K562 (cell line): ENCODE measurements around the gene WWC2. TPM values are rescaled to one million over a fixed set of nuclear protein-coding genes. Genes with fewer than 3 reads are reported as not detected.
A peak's percentile ranks its signal among the peaks of the same experiment; 100 is the strongest.

Experiments
- ARID1B ChIP-seq: fragments of 450-650 bp; IDR thresholded peaks from 2 replicates; pipeline ENCODE4 v1.6.1; 2016; ENCODE audit warnings: antibody characterized with exemption, mild to moderate bottlenecking, inconsistent platforms
- CREB1 ChIP-seq, 2 experiments: sonication (generic) in 1 of 2; formaldehyde crosslinking in 1 of 2; IDR thresholded peaks; 2 replicates each; pipeline versions ENCODE4 v1.6.1 to v1.8.0; 2012 to 2022; ENCODE audit warnings: inconsistent platforms in 1 of 2, mild to moderate bottlenecking in 1 of 2, missing genetic modification reagents in 1 of 2, moderate library complexity in 1 of 2
- CTCF ChIP-seq, 3 experiments: IDR thresholded peaks in 2 of 3; conservative IDR thresholded peaks in 1 of 3; 2 replicates each; pipeline ENCODE4 v1.5.1; 2011 to 2012; ENCODE audit warnings: low read length in 3 of 3, mild to moderate bottlenecking in 3 of 3, control low read depth in 2 of 3, improper control_type of control experiment in 1 of 3, inconsistent platforms in 1 of 3, low read depth in 1 of 3, mixed read lengths in 1 of 3, moderate library complexity in 1 of 3; ENCODE audit not compliant: insufficient read depth in 2 of 3
- HNRNPH1 ChIP-seq: fragments of 200-400 bp; formaldehyde crosslinking; optimal IDR thresholded peaks from 2 replicates; pipeline ENCODE3; 2017; ENCODE audit warnings: low read depth, mild to moderate bottlenecking, low read length, moderate library complexity
- MNT ChIP-seq, 2 experiments: fragments of 450-650 bp; conservative IDR thresholded peaks; 2 replicates each; pipeline ENCODE4 v1.6.1; 2017; ENCODE audit warnings: mild to moderate bottlenecking in 2 of 2, moderate library complexity in 2 of 2
- NFIC ChIP-seq: fragments of 450-650 bp; IDR thresholded peaks from 2 replicates; pipeline ENCODE4 v1.6.1; 2017; ENCODE audit warnings: mild to moderate bottlenecking, inconsistent platforms
- NRF1 ChIP-seq, 2 experiments: fragments of 450-650 bp; IDR thresholded peaks in 1 of 2; conservative IDR thresholded peaks in 1 of 2; 2 replicates each; pipeline ENCODE4 v1.6.1; 2014; ENCODE audit warnings: mild to moderate bottlenecking in 2 of 2
- RAD21 ChIP-seq, 2 experiments: fragments of 250-450 bp in 1 of 2; fragments of 450-650 bp in 1 of 2; sonication (Bioruptor Pico) in 1 of 2; formaldehyde crosslinking in 1 of 2; IDR thresholded peaks in 1 of 2; conservative IDR thresholded peaks in 1 of 2; 2 replicates each; pipeline versions ENCODE4 v1.4.0 to v1.8.0; 2020 to 2022; ENCODE audit warnings: mild to moderate bottlenecking in 2 of 2, moderate library complexity in 1 of 2
- REST ChIP-seq, 2 experiments: fragments of 450-650 bp; formaldehyde crosslinking in 1 of 2; IDR thresholded peaks; 2 replicates each; pipeline versions ENCODE4 v1.4.0 to v1.6.1; 2014 to 2020; ENCODE audit warnings: mild to moderate bottlenecking in 2 of 2, borderline replicate concordance in 1 of 2, low read depth in 1 of 2
- SMARCB1 ChIP-seq: IDR thresholded peaks from 2 replicates; pipeline ENCODE4 v1.6.1; 2011; ENCODE audit warnings: improper control_type of control experiment, low read depth; ENCODE audit not compliant: insufficient read length
- STAG1 ChIP-seq: sonication (generic); formaldehyde crosslinking; IDR thresholded peaks from 2 replicates; pipeline ENCODE4 v1.5.0; 2020; ENCODE audit warnings: missing genetic modification reagents, borderline replicate concordance
- polyA plus RNA-seq, 8 experiments: library from polyadenylated mRNA; depleted of rRNA in 4 of 8; stranded (reverse) in 5 of 8; unstranded in 3 of 8; fragments of >200 nt; fragmentation: Nextera tagmentation in 2 of 8; fragmentation: Illumina TruSeq in 1 of 8; extraction: Ambion mirVana in 2 of 8; extraction: Trizol in 1 of 8; gene quantifications; 2 replicates each; pipeline versions ENCODE4 v1.2.1 to v1.2.3, GENCODE V29; 2011 to 2014; ENCODE audit warnings: inconsistent platforms in 1 of 8, missing spikeins in 1 of 8
- total RNA-seq, 7 experiments: library from RNA; depleted of rRNA in 6 of 7; stranded (reverse); fragments of >200 nt in 6 of 7; fragmentation: Illumina TruSeq in 2 of 7; extraction: Trizol in 2 of 7; gene quantifications; 2 replicates each; pipeline versions ENCODE4 v1.2.1 to v1.2.3, GENCODE V29; 2011 to 2021; ENCODE audit warnings: low replicate concordance in 1 of 7

The WWC2 gene
- total and polyA plus RNA-seq, 9 of the 15 experiments (the other 6 are each of a cell fraction or from before 2014, with no cell fraction given) = 3.7 to 39.4 (median 19.6) TPM

GRCh38 chr4:183249854-183250253 lies 150.8 kb downstream of the WWC2 start (continued):
- TF ChIP-seq REST (IDR thresholded peaks at IDR 0.05; ENCODE audit: borderline replicate concordance) = peak; percentile 64
- no peak for TF ChIP-seq REST (CRISPR knock-in tag; IDR thresholded peaks at IDR 0.05; ENCODE audit: low read depth)
- TF ChIP-seq RAD21 (CRISPR knock-in tag; conservative IDR thresholded peaks at IDR 0.05 in 1 of 2, IDR thresholded peaks at IDR 0.05 in 1 of 2) = peak; percentile 67
- peak; percentile 38 to 61 (median 43); a peak in 5 of 6 replicates for TF ChIP-seq CTCF (IDR thresholded peaks at IDR 0.05 in 2 of 3, conservative IDR thresholded peaks at IDR 0.05 in 1 of 3; ENCODE audit: insufficient read depth in 2 of 3, low read depth in 1 of 3, low read length in 3 of 3)
- TF ChIP-seq STAG1 (CRISPR knock-in tag) = peak; percentile 11; the same call in 1 of the 2 replicates
- TF ChIP-seq NFIC = no peak
- TF ChIP-seq MNT (conservative IDR thresholded peaks at IDR 0.05) = no peak
- TF ChIP-seq HNRNPH1 = no peak
- TF ChIP-seq SMARCB1 = no peak
- no peak for TF ChIP-seq ARID1B
- TF ChIP-seq NRF1 (conservative IDR thresholded peaks at IDR 0.05 in 1 of 2, IDR thresholded peaks at IDR 0.05 in 1 of 2) = no peak
- no peak for TF ChIP-seq CREB1 (IDR thresholded peaks at IDR 0.05)
- no peak for TF ChIP-seq CREB1 (CRISPR knock-in tag; IDR thresholded peaks at IDR 0.05)
